Measurements from ENCODE around the gene CCNJ.

CCNJ gene

DNA sequence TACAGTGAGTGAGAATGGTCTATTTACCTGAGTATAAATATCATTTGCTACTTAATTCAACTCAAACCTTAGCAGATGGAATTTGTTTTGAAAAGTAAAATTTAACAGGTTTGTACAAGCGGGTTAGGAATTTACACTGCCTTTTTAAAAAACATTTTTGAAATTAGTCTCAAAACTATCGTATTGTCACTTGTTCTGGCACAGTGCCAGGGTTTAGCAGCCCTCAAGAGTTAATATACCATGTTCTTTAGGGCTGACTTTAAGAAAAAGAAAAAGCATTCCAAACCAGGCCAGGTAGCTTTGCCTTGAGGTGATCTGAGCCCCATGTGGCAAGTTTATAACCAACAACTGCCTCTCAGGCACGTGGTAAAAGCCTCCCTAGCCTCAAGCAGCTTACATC lies 17.8 kb downstream of the CCNJ start:
- no peak for FAIRE-seq

DNA sequence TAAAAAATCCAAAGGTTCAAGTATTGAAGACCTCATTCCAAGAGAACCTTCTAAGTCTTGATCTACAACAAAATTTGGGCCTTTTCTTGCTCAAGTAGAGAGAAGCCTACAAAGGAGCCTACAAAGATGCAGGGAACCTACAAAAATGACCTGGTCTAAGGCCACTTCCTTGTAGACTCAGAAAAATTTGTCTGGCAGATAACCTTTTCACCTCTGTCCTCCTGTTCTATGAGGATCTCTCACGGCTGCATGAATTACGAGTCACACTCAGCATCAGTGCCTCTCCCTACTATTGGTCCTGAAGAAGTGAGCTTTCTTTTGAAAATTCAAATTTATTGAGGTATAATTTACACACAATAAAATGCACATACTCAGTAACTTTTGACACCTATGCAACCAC lies 29.3 kb downstream of the CCNJ start:
- no peak for FAIRE-seq

DNA sequence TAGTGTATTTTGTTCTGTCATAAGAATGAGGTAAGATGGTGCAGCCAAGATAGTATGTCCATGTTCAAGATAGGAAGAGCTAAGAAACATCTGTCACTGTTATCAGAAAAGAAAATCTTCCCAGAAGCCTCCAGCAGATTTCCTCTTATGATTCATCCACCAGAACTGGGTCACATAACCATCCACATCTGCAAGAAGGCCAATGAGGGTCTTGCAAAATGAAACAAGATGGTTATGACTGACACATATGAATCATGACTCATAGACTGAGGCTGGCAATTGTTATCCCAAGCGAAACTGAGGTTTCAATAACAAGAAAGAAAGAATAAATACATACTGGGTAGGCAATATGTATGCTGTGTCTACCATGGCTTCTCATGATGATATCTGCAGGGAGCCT lies 30.3 kb downstream of the CCNJ start:
- FAIRE-seq, result no peak

DNA sequence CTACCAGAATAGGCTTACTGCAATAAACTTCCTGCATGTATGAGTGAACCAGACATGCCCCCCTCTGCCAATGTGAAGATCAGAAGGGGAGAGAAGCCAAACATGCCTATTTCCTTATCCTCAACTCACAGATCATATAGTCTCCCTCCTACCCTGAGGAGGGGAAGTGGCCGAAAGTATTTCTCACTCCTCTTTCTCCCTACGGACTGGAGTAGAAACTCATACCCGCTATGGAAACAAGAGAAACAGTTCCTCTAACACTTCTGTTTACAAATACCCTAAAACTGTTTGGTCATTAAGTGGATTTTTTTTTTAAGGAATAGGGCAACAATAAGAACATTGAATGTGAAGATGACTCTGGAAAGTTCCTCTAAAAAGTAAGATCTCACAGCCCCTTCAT lies 31.4 kb downstream of the CCNJ start:
- no peak for FAIRE-seq

DNA sequence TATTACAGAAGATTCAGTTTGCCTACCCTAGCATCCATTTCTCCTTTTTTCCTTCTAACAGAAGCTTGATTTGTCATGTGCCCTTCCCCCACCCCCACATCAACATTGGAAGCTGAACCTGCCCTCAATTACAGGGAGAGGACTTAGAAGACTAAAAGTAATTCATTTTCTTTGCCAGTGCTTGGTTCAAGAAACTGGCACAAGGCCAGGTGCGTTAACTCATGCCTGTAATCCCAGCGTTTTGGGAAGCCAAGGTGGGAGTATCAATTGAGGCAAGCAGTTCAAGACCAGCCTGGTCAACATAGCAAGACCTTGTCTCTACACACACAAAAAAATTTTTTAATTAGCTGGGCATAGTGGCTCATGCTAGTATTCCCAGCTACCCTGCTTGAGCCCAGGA lies 32.6 kb downstream of the CCNJ start:
- no peak for FAIRE-seq

DNA sequence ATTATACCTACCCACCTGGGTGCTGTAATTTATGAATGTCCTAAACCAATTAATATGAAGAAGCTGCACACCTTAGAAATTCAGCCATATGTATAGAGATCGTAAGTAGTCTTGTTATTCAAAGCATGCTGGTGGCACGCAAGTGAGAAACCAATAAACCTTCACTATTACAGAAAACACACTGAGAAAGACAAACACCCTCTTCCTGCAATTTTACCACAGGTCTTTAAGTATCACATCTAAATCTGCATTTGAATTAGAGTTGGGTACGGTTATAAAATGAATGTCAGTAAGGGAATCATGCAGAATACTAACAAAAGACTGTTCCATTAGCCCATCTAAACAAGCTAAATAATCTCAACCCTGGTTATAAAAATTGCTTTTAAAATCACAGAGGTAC lies 33.8 kb downstream of the CCNJ start:
- FAIRE-seq, result no peak

DNA sequence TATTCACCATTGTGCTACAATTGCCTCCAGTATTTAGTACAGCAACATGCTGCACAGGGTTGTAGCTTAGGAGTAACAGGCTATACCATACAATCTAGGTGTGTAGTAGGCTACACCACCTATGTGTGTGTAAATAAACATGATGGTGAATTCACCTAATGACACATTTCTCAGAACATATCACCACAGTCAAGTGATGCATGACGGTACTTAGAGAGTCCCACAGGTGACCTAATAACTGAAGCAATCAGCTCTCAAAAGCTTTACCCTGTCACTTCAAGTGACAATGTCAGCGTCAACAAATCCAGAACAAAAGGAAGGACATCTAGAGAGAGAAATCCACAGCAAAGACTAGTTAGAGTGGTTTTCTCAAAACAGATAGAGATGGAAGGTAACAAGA lies 38.8 kb downstream of the CCNJ start:
- FAIRE-seq, result no peak

DNA sequence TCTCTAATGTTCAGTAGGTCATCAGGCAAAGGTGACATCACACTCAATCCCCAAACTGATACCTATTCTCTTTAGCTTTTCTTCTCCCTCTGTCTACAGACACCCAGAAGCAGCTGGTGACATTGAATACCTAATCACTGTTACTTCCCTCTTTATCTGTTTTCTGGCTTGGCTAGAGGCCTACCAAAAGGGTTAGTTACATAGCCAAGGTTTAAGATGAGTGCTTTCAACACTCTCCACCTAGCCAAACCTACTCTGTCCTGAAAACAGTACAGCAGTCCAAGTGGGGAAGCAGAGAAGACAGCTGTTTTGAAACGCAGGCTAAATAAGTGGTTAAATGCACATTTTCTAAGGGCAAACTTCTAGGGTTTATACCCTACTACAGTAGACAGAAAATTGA lies 39.4 kb downstream of the CCNJ start:
- FAIRE-seq, result no peak

DNA sequence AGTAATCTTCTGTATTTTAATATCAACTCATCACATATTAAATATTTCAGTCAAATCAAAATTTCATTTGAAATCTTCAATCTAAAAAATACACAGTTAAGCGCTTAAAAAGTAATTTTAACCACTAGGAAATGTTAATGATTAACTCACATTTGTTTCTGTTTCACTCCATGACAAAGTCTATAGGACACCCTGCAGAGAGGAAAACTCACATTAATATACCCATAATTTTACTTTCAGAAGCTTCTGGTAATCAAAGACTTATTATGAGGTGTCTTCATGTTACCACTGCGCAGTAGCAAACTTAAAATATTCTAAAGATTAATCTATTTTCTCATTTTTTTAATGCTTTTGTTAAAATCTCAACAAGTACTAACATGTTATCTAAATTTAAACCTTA lies 45.7 kb downstream of the CCNJ start:
- no peak for FAIRE-seq

DNA sequence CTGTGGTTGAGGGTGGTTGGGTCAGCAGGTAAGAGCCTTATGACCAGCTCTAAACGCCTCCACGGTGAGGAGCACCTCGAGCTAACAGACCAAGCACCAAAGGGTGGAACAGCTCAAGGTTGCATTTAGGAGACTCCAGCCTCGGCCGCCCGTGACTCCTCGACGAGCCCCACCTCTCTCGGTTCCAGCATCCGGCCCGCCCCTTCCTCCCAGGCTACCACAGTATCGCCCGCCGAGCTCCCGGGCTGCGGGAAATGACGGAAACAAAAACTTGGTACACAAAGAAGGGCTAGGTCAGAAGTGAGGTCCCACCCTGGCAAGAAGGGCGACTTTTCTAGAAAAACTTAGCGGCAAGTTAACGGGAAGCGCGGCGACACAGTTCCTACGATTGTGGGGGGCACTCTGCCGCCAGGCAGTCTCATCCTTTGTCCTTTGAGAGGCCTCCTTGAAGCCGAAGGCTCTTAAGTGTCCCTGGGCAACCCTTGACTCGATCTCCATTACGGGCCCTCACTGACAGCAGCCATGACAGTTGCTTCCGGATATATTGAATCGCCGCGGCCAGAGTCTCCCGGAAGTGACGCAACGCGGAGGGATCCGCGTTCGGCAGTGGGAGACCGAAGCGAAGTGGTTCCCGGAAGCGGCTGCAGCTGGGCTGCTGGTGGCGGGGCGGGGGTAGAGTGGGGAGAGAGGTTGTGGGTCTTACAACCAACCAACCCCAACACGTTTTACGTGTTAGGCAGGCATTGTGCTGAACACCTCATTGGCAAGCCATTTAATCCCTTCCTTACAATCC lies 46.5 kb downstream of the CCNJ start:
- FAIRE-seq, result no peak

DNA sequence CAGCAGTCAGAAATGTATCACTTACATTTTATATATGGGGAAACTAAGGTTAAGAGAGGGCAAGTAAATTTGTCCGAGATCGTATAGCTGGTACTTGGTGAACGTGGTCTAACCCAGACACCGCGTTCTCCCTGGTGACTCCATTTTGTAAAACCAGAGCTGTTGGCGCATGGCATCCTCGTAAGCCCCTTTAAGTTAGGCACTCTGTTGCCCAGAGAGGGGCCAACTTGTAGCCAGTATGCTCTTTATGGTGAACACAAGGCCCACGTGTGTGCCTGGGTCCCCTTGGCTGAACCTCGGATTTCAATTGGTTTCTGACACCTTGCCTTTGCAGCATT lies 47.0 kb downstream of the CCNJ start:
- no peak for FAIRE-seq

DNA sequence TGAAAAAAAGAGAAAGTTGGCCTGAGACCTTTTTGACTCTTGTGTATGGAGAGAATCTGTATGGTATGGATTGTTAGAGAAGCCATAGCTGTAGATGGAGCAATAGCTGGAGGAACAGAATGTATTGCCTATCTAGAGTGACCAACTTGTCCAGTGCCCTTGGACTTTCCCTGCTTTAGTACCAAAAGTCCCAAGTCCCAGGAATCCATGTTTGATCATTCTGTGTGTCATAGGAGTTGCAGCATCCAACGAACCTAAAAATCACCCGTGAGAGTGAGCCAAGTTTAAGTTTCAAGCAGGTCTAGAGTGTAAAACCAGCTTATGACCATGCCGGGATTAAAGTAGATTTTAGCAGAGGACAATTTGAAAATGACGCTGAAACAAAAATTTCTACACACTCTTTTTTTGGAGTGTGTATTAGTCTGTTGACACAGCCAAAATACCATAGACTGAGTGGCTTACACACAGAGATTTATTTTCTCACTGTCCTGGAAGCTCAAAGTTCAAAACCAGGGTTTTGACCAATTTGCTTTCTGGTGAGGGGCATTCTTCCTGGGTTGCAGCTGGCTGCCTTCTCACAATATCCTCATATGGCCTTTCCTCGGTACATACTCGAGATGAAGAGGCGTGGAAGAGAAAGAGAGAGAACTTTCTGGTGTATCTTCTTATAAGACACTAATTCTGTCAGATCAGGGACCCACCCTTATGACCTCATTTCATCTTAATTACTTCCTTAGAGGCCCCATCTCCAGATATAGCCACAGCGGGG lies 49.8 kb downstream of the CCNJ start:
- no peak for FAIRE-seq

DNA sequence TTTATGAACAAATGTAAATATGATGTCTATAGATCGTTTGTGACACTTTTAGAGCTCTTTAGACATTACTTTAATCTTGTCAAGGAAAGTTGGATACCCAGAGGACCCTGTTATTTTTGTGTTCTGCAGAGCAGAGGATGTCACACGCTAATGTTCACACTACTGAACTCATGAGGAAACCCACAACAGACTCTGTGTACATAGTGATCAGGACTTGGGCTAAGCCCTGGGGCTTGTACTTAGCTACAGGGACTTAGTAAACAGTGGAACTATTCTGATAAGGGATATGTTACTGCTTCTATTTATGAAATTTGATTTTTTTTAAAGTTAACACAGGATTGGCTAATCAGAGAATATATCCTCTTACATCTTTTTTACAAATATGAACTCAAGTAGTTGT lies 50.6 kb downstream of the CCNJ start:
- FAIRE-seq, result no peak

DNA sequence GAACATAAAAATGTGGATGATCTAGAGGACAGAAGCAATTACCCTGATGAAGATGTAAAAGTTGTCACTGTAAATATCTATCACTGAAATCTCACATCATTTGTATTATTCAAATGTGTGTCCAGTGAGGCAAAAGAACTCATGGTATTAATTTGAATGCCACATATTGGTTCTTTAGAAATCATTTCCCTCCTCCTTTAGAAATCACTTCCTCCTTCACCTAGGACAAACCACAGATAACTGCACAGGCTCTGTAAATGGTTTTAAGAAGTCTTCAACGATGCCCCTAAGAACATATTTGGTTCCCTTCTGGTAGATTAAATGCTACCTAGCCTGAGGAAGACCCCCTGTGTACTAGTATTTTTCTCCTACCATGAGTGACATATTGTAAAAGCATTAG lies 53.6 kb downstream of the CCNJ start:
- FAIRE-seq, result no peak

DNA sequence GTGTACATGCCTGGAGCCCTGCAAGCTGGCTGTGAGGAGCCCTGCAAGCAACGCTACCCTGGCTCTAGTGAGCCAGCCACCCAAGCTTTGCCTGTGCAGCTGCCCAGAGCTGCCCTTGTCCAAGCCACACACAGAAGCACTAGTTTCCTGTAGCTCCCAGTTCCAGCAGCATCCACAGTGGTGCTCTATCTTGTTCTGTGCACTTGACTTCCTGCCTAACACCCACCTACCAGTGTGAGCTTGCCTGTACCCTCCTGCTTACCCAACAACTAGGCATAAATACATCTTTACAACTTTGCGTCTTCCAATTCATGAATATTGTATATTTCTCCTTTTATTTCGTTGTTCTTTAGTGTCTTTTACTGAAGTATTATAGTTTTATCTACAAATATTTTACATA lies 54.5 kb downstream of the CCNJ start:
- no peak for FAIRE-seq

DNA sequence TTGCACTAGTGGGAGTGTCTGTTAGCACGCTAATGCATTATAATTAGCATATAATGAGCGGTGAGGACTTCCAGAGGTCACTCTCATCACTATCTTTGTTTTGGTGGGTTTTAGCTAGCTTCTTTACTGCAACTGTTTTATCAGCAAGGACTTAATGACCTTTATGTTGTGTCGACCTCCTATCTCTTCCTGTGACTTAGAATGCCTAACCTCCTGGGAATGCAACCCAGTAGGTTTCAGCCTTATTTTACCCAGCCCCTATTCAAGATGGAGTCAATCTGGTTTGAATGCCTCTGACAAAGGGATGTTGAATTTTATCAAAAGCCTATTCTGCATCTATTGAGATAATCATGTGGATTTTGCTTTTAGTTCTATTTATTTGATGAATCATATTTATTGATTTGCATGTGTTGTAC lies 64.2 kb downstream of the CCNJ start:
- no peak for FAIRE-seq

All from TTC549 (cell line).